Mesodermal cell (in vitro differentiated cells): ENCODE data around the gene CERS6.
A peak's percentile ranks its signal among the peaks of the same experiment; 100 is the strongest.
"Not testable (repeated sequence)": the region's sequence is repeated elsewhere in the genome, so short reads cannot be mapped to it uniquely, and the experiment has no call there.

Experiments
- H3K27ac ChIP-seq: 2 replicates; pipeline ENCODE4 v1.7.0; 2013; ENCODE audit warnings: mild to moderate bottlenecking, low read depth, low read length, moderate library complexity; ENCODE audit not compliant: severe bottlenecking
- H3K36me3 ChIP-seq: 2 replicates; pipeline ENCODE4 v1.7.1; 2013; ENCODE audit warnings: mild to moderate bottlenecking, low read length, moderate library complexity; ENCODE audit not compliant: control insufficient read depth, insufficient read depth
- H3K4me1 ChIP-seq: one replicate; pipeline ENCODE4 v1.7.1; 2013; ENCODE audit warnings: mild to moderate bottlenecking, low read length; ENCODE audit not compliant: insufficient read depth, control insufficient read depth, poor library complexity, severe bottlenecking
- H3K4me3 ChIP-seq: 2 replicates; pipeline ENCODE4 v1.7.0; 2013; ENCODE audit warnings: low read length, control low read depth, mild to moderate bottlenecking; ENCODE audit not compliant: insufficient read depth, poor library complexity, severe bottlenecking; ENCODE audit errors: extremely low read depth
- H3K9me3 ChIP-seq: 2 replicates; pipeline ENCODE4 v1.7.1; 2013; ENCODE audit warnings: mild to moderate bottlenecking, low read length, moderate library complexity; ENCODE audit not compliant: control insufficient read depth
- WGBS, 2 experiments: methylation state at CpG; one replicate each; pipeline ENCODE4 v1.1.5; 2013; ENCODE audit warnings: missing lambda C conversion rate in 2 of 2; ENCODE audit not compliant: insufficient coverage in 2 of 2; 5-methylcytosine and 5-hydroxymethylcytosine counted together

The CERS6 gene

GRCh38 chr2:168482952-168483831, 27.1 kb downstream of the CERS6 start:
- Histone ChIP-seq H3K9me3 (no peaks in the 10 kb centered on the region), H3K4me1 (no peaks in the 10 kb centered on the region), H3K36me3 (no peaks in the 10 kb centered on the region), H3K27ac (no peak overlapping the region), H3K4me3 (no peak overlapping the region)
- 94 to 99% methylated on average over 3 to 4 of the region's 9 CpGs for WGBS, 2 experiments

GRCh38 chr2:168486477-168486876, 30.4 kb downstream of the CERS6 start:
- H3K36me3 ChIP-seq: no peaks in the 10 kb centered on the region
- peaks cover 9% of the 10 kb centered on the region for H3K4me1 ChIP-seq
- no peak overlapping the region for H3K27ac ChIP-seq
- 87% methylated on average over 3 of the region's 3 CpGs; no CpG with 5 or more reads in 1 of the 2 experiments for WGBS, 2 experiments
- H3K4me3 ChIP-seq: no peak overlapping the region
- H3K9me3 ChIP-seq: no peaks in the 10 kb centered on the region

- WGBS, 2 experiments: 33 to 90% methylated on average over 2 to 3 of the region's 7 CpGs
- peaks cover 9% of the 10 kb centered on the region for H3K4me1 ChIP-seq
- peak overlapping the region; percentile 82 for H3K27ac ChIP-seq
- H3K9me3 ChIP-seq: no peaks in the 10 kb centered on the region
- no peaks in the 10 kb centered on the region for H3K36me3 ChIP-seq
- no peak overlapping the region for H3K4me3 ChIP-seq
Measured at GRCh38 chr2:168490015-168490874, 34.2 kb downstream of the CERS6 start.

- peaks cover 9% of the 10 kb centered on the region for H3K4me1 ChIP-seq
- no peak overlapping the region for H3K4me3 ChIP-seq
- H3K27ac ChIP-seq: peak overlapping the region; percentile 82
- no peaks in the 10 kb centered on the region for H3K36me3 ChIP-seq
- 38 to 61% methylated on average over 2 of the region's 3 CpGs for WGBS, 2 experiments
- H3K9me3 ChIP-seq: no peaks in the 10 kb centered on the region
Measured at GRCh38 chr2:168490946-168491605, 35.0 kb downstream of the CERS6 start.

GRCh38 chr2:168491728-168492127, 35.7 kb downstream of the CERS6 start:
- H3K4me3 ChIP-seq, H3K9me3 ChIP-seq, H3K27ac ChIP-seq, H3K4me1 ChIP-seq, H3K36me3 ChIP-seq: not testable (repeated sequence)
- 100% methylated on average over 1 of the region's 4 CpGs; no CpG with 5 or more reads in 1 of the 2 experiments for WGBS, 2 experiments

GRCh38 chr2:168493219-168493618, 37.1 kb downstream of the CERS6 start:
- not testable (repeated sequence) for H3K9me3 ChIP-seq, H3K4me3 ChIP-seq, H3K4me1 ChIP-seq, H3K27ac ChIP-seq, H3K36me3 ChIP-seq
- 90% methylated on average over 2 of the region's 2 CpGs; no CpG with 5 or more reads in 1 of the 2 experiments for WGBS, 2 experiments

GRCh38 chr2:168494190-168494711, 38.2 kb downstream of the CERS6 start:
- WGBS, 2 experiments: 50 to 66% methylated on average over 2 to 7 of the region's 7 CpGs
- Histone ChIP-seq H3K36me3 (no peaks in the 10 kb centered on the region), H3K9me3 (no peaks in the 10 kb centered on the region), H3K4me3 (no peak overlapping the region), H3K27ac (no peak overlapping the region), H3K4me1 (peaks cover 9% of the 10 kb centered on the region)

GRCh38 chr2:168495524-168495923, 39.5 kb downstream of the CERS6 start:
- H3K9me3 ChIP-seq: no peaks in the 10 kb centered on the region
- H3K27ac ChIP-seq: no peak overlapping the region
- H3K4me1 ChIP-seq: peaks cover 6% of the 10 kb centered on the region
- H3K36me3 ChIP-seq: no peaks in the 10 kb centered on the region
- no peak overlapping the region for H3K4me3 ChIP-seq
- WGBS, 2 experiments: 100% methylated on average over 1 of the region's 1 CpG; no CpG with 5 or more reads in 1 of the 2 experiments

GRCh38 chr2:168496906-168497305, 40.8 kb downstream of the CERS6 start:
- Histone ChIP-seq H3K36me3 (no peaks in the 10 kb centered on the region), H3K9me3 (peaks cover 2% of the 10 kb centered on the region), H3K27ac (no peak overlapping the region), H3K4me1 (no peaks in the 10 kb centered on the region), H3K4me3 (no peak overlapping the region)
- WGBS, 2 experiments: 83 to 90% methylated on average over 1 of the region's 2 CpGs

GRCh38 chr2:168499500-168499899, 43.4 kb downstream of the CERS6 start:
- no peak overlapping the region for H3K4me3 ChIP-seq
- no peak overlapping the region for H3K27ac ChIP-seq
- no peaks in the 10 kb centered on the region for H3K36me3 ChIP-seq
- 63 to 73% methylated on average over 4 of the region's 4 CpGs for WGBS, 2 experiments
- no peaks in the 10 kb centered on the region for H3K4me1 ChIP-seq
- H3K9me3 ChIP-seq: peaks cover 8% of the 10 kb centered on the region
